Right lobe of liver (tissue), 4 donors: ENCODE data around the gene AUH.

ENCODE experiments used
- POLR2A ChIP-seq: fragments of 450-650 bp; IDR thresholded peaks from one replicate; pipeline ENCODE4 v1.6.1; 2017; ENCODE audit warnings: antibody characterized with exemption, mild to moderate bottlenecking
- TF ChIP-seq, protein P1 (sequence below), 4 donors: fragments of 200-600 bp in 3 of 4; fragments of 450-650 bp in 1 of 4; IDR thresholded peaks; one replicate each; pipeline versions ENCODE4 v1.5.1 to v1.8.0; 2016 to 2022; ENCODE audit warnings: antibody characterized with exemption in 4 of 4, mild to moderate bottlenecking in 2 of 4
- donor health status: DM: no; HTN: no; CAD: no.
- donor health status: DM: no; HTN: no; CAD: no.
- donor health status: DM: no; HTN: yes; CAD: no.

- TF ChIP-seq, protein P1, sequence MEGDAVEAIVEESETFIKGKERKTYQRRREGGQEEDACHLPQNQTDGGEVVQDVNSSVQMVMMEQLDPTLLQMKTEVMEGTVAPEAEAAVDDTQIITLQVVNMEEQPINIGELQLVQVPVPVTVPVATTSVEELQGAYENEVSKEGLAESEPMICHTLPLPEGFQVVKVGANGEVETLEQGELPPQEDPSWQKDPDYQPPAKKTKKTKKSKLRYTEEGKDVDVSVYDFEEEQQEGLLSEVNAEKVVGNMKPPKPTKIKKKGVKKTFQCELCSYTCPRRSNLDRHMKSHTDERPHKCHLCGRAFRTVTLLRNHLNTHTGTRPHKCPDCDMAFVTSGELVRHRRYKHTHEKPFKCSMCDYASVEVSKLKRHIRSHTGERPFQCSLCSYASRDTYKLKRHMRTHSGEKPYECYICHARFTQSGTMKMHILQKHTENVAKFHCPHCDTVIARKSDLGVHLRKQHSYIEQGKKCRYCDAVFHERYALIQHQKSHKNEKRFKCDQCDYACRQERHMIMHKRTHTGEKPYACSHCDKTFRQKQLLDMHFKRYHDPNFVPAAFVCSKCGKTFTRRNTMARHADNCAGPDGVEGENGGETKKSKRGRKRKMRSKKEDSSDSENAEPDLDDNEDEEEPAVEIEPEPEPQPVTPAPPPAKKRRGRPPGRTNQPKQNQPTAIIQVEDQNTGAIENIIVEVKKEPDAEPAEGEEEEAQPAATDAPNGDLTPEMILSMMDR (IDR thresholded peaks at IDR 0.05) = no peak
- TF ChIP-seq POLR2A = no peak
These were observed 29.0 kb downstream of the AUH start for GRCh38 chr9:91332546-91333231.
